ENCODE data around the gene XPC.

- TF ChIP-seq CTCF (IDR thresholded peaks at IDR 0.05; ENCODE audit: poor library complexity) (no peak), EZH2 (IDR thresholded peaks at IDR 0.05; ENCODE audit: borderline replicate concordance) (no peak), EZH2phosphoT487 (IDR thresholded peaks at IDR 0.05; ENCODE audit: low read depth, severe bottlenecking, unreplicated experiment) (no peak)
These were observed 689 bp upstream of the XPC start for GRCh38 chr3:14179114-14179465.

All from hepatocyte (in vitro differentiated cells).